GM12878 (cell line): ENCODE measurements around the gene SNRPA. TPM values are rescaled to one million over a fixed set of nuclear protein-coding genes. Genes with fewer than 3 reads are reported as not detected.
A peak's percentile ranks its signal among the peaks of the same experiment; 100 is the strongest.

Source experiments
- ATAC-seq: fragments of 200-7000 bp; cut with Tn5 transposase; 3 replicates; pipeline ENCODE4 v1.9.1; 2020; ENCODE audit warnings: mild to moderate bottlenecking, moderate library complexity
- BruUV-seq: library from RNA; stranded (reverse); fragments of 400-500 nt; replicated peaks from 2 replicates; lab custom pipeline; 2021; lab: Mats Ljungman, UMichigan
- CTCF ChIA-PET: fragments of 300-600 bp; sonication (Branson Sonifier 250); formaldehyde crosslinking; extraction: SDS; loops from one replicate; lab custom pipeline; 2021; ENCODE audit warnings: inconsistent platforms; lab: Yijun Ruan, JAX
- POLR2A ChIA-PET: fragments of 350-600 bp; formaldehyde crosslinking; extraction: SDS; loops from one replicate; lab custom pipeline; 2021; ENCODE audit warnings: inconsistent platforms; lab: Charles Lee
- RAD21 ChIA-PET: fragments of 300-600 bp; sonication (Branson Sonifier 250); formaldehyde crosslinking; loops from one replicate; lab custom pipeline; 2023; ENCODE audit warnings: antibody characterized with exemption; ENCODE audit not compliant: unreplicated experiment; lab: Charles Lee
- SMC1A ChIA-PET: fragments of 300-600 bp; sonication (Branson Sonifier 250); formaldehyde crosslinking; loops from one replicate; lab custom pipeline; 2023; ENCODE audit not compliant: unreplicated experiment, uncharacterized antibody; lab: Charles Lee
- DNase-seq: peaks from one replicate; pipeline ENCODE4 v3.0.0-alpha.2; 2011; ENCODE audit warnings: low read depth, low spot score
- FAIRE-seq: peaks from 3 replicates; lab custom pipeline; 2011; peaks lifted over from hg19 to GRCh38; lab: Jason Lieb, UNC
- H2AFZ ChIP-seq: 2 replicates; pipeline ENCODE4 v1.6.0; 2011; ENCODE audit warnings: low read depth, low read length, control low read depth; ENCODE audit not compliant: control insufficient read depth
- H3K27ac ChIP-seq: 2 replicates; pipeline ENCODE4 v1.5.1; 2011; ENCODE audit warnings: control low read depth; ENCODE audit not compliant: control insufficient read depth, insufficient read depth
- H3K27me3 ChIP-seq, 2 experiments: replicated peaks in 1 of 2; 2 replicates each; pipeline versions ENCODE4 v1.6.0 to v1.6.1; 2011; ENCODE audit warnings: low read length in 1 of 2; ENCODE audit not compliant: control insufficient read depth in 2 of 2, insufficient read depth in 2 of 2
- H3K36me3 ChIP-seq, 2 experiments: 2 replicates each; pipeline ENCODE4 v1.5.1; 2011; ENCODE audit warnings: low read length in 1 of 2; ENCODE audit not compliant: control insufficient read depth in 2 of 2, insufficient read depth in 2 of 2
- H3K4me1 ChIP-seq: 2 replicates; pipeline ENCODE4 v1.6.1; 2011; ENCODE audit warnings: mild to moderate bottlenecking, low read length, moderate library complexity, mixed read lengths; ENCODE audit not compliant: control insufficient read depth, insufficient read depth
- H3K4me2 ChIP-seq: 2 replicates; pipeline ENCODE4 v1.6.0; 2011; ENCODE audit warnings: control low read depth; ENCODE audit not compliant: control insufficient read depth, insufficient read depth
- H3K4me3 ChIP-seq: fragments of 200-600 bp; sonication (generic); 2 replicates; pipeline ENCODE4 v1.5.1; 2016
- H3K79me2 ChIP-seq: 2 replicates; pipeline ENCODE4 v1.6.0; 2011; ENCODE audit warnings: low read length; ENCODE audit not compliant: control insufficient read depth, insufficient read depth
- H3K9ac ChIP-seq: 2 replicates; pipeline ENCODE4 v1.8.0; 2011; ENCODE audit warnings: low read length, control low read depth, mixed read lengths; ENCODE audit not compliant: control insufficient read depth, insufficient read depth
- H3K9me3 ChIP-seq: replicated peaks from 3 replicates; pipeline ENCODE4 v1.5.1; 2011; ENCODE audit warnings: mild to moderate bottlenecking, low read length; ENCODE audit not compliant: control insufficient read depth, insufficient read depth
- H4K20me1 ChIP-seq: 2 replicates; pipeline ENCODE4 v1.6.0; 2011; ENCODE audit not compliant: control insufficient read depth, insufficient read depth
- HDGF ChIP-seq: fragments of 450-650 bp; IDR thresholded peaks from 2 replicates; pipeline ENCODE4 v1.6.1; 2016; ENCODE audit warnings: antibody characterized with exemption
- IKZF1 ChIP-seq: fragments of 450-650 bp; conservative IDR thresholded peaks from 2 replicates; pipeline ENCODE4 v1.6.1; 2017; ENCODE audit warnings: antibody characterized with exemption, mild to moderate bottlenecking
- IKZF2 ChIP-seq, 2 experiments: fragments of 450-650 bp; IDR thresholded peaks; 2 replicates each; pipeline ENCODE4 v1.6.1; 2017; ENCODE audit warnings: mild to moderate bottlenecking in 2 of 2, moderate library complexity in 2 of 2
- JUND ChIP-seq: IDR thresholded peaks from 2 replicates; pipeline ENCODE4 v1.6.1; 2012; ENCODE audit warnings: low read depth, mild to moderate bottlenecking, low read length, improper control_type of control experiment, moderate library complexity
- MTA2 ChIP-seq: fragments of 450-650 bp; IDR thresholded peaks from 2 replicates; pipeline ENCODE4 v1.6.1; 2016; ENCODE audit warnings: low read depth, mild to moderate bottlenecking, moderate library complexity
- POU2F2 ChIP-seq: IDR thresholded peaks from 3 replicates; pipeline ENCODE4 v1.6.1; 2011; ENCODE audit warnings: low read depth, mild to moderate bottlenecking, low read length, borderline replicate concordance
- RCOR1 ChIP-seq: conservative IDR thresholded peaks from 2 replicates; pipeline ENCODE4 v1.6.1; 2012; ENCODE audit warnings: low read depth, low read length, improper control_type of control experiment
- RFX5 ChIP-seq: IDR thresholded peaks from 2 replicates; pipeline ENCODE4 v1.6.1; 2011; ENCODE audit warnings: low read depth, low read length, improper control_type of control experiment
- SRF ChIP-seq, 2 experiments: IDR thresholded peaks; 2 replicates each; pipeline ENCODE4 v1.6.1; 2011; ENCODE audit warnings: low read depth in 2 of 2, low read length in 2 of 2, mild to moderate bottlenecking in 1 of 2, moderate library complexity in 1 of 2
- YBX1 ChIP-seq: fragments of 450-650 bp; IDR thresholded peaks from 2 replicates; pipeline ENCODE4 v1.6.1; 2016; ENCODE audit warnings: antibody characterized with exemption
- ZNF274 ChIP-seq: IDR thresholded peaks from one replicate; pipeline ENCODE4 v1.8.0; 2011; ENCODE audit not compliant: insufficient read length, insufficient read depth
- WGBS: methylation state at CpG from one replicate; pipeline ENCODE4 v1.1.6; 2016; ENCODE audit warnings: low lambda C conversion rate; ENCODE audit not compliant: insufficient replicate concordance, insufficient coverage; ENCODE audit errors: missing lambda C conversion rate; 5-methylcytosine and 5-hydroxymethylcytosine counted together
- in situ Hi-C: fragments of 300-500 bp; cut with MboI; formaldehyde crosslinking; loops from 9 replicates; pipeline ENCODE4 v1.14.3; 2018; ENCODE audit warnings: mixed read lengths
- intact Hi-C: fragments of 100-400 bp; cut with micrococcal nuclease; formaldehyde crosslinking; loops from one replicate; pipeline ENCODE4 v1.14.2; 2022; ENCODE audit not compliant: unreplicated experiment
- polyA plus RNA-seq, 11 experiments: library from polyadenylated mRNA; depleted of rRNA in 4 of 11; unstranded in 6 of 11; stranded (reverse) in 5 of 11; fragments of >200 nt; fragmentation: Nextera tagmentation in 4 of 11; fragmentation: Illumina TruSeq in 1 of 11; extraction: Ambion mirVana in 4 of 11; extraction: Trizol in 1 of 11; gene quantifications; 1 replicate in 1 of 11; 2 replicates in 10 of 11; pipeline versions ENCODE4 v1.2.1 to v1.2.3, GENCODE V29; 2011 to 2016; ENCODE audit warnings: inconsistent platforms in 2 of 11, missing spikeins in 2 of 11, low read depth in 1 of 11
- total RNA-seq, 4 experiments: library from RNA; depleted of rRNA in 3 of 4; stranded (reverse); fragments of >200 nt in 3 of 4; fragmentation: Illumina TruSeq in 1 of 4; extraction: Trizol in 1 of 4; gene quantifications; 2 replicates each; pipeline versions ENCODE4 v1.2.1 to v1.2.3, GENCODE V29; 2013 to 2021
- TF ChIP-seq, protein P1 (sequence below): fragments of 450-650 bp; IDR thresholded peaks from 2 replicates; pipeline ENCODE4 v1.6.1; 2016; ENCODE audit warnings: mild to moderate bottlenecking, moderate library complexity, borderline replicate concordance
- TF ChIP-seq, protein P2 (sequence below): fragments of 450-650 bp; IDR thresholded peaks from 2 replicates; pipeline ENCODE4 v1.6.1; 2017; ENCODE audit warnings: low read depth, mild to moderate bottlenecking, moderate library complexity
- TF ChIP-seq, protein P3 (sequence below): fragments of 450-650 bp; IDR thresholded peaks from 2 replicates; pipeline ENCODE4 v1.6.1; 2016; ENCODE audit warnings: mild to moderate bottlenecking
- TF ChIP-seq, protein P4 (sequence below): IDR thresholded peaks from 2 replicates; pipeline ENCODE4 v1.6.1; 2011; ENCODE audit warnings: mild to moderate bottlenecking, low read depth, low read length, moderate library complexity; ENCODE audit not compliant: insufficient replicate concordance

SNRPA gene
- total and polyA plus RNA-seq, 10 of the 15 experiments (the other 5 are each of a cell fraction or from before 2014, with no cell fraction given) = 14.8 to 299 (median 202) TPM

DNA sequence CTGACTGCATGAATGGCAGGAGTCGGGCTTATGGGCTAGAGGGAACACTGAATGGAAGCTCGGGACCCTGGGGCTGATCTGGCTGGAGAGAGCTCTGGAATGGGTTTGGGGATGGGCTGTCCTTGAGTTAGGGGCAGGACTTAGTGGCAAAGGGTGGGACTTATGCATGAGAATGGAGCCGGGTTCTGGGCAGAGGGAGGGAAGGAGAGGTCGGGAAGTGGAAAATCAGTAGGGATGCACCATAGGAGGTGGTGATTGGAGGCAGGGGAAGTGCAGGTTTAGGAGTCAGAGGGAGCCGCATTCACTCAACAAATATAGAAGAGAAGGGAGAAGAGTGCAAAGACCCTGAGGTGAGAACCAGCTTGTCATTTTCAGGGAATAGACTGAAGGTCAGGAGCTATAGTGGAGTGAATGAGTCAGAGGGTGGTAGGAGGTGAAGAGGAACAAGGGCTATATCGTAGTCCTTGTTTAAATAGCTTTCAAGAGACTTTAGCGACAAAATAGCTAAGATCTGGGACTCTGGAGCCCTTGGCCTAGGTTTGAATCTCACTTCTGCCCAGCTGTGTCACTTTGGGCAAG, 27.8 kb downstream of the SNRPA start:
- ATAC-seq = no peak
- Histone ChIP-seq H4K20me1 (no peaks in the 10 kb centered on the region), H3K4me1 (peaks cover 39% of the 10 kb centered on the region), H3K27ac (peak overlapping the region; percentile 100), H3K4me2 (peak overlapping the region; percentile 41), H3K79me2 (peaks cover 11% of the 10 kb centered on the region), H3K9ac (peak overlapping the region; percentile 96)
- RAD21 ChIA-PET = interaction anchor here (0.9 to 7.6 kb wide), 12 partner anchors 19 to 336 kb away, joined by 3 to 291 read pairs (median 16); partner anchors contain the start of genes ACTMAP, COQ8B, EGLN2 and ITPKC
- no peak for FAIRE-seq
- in situ Hi-C loops = no loop called here
- DNase-seq = no peak
- 0 out of 2 replicates have a peak, but pooled peaks have one; percentile 26 for TF ChIP-seq RCOR1
- TF ChIP-seq, protein P1, sequence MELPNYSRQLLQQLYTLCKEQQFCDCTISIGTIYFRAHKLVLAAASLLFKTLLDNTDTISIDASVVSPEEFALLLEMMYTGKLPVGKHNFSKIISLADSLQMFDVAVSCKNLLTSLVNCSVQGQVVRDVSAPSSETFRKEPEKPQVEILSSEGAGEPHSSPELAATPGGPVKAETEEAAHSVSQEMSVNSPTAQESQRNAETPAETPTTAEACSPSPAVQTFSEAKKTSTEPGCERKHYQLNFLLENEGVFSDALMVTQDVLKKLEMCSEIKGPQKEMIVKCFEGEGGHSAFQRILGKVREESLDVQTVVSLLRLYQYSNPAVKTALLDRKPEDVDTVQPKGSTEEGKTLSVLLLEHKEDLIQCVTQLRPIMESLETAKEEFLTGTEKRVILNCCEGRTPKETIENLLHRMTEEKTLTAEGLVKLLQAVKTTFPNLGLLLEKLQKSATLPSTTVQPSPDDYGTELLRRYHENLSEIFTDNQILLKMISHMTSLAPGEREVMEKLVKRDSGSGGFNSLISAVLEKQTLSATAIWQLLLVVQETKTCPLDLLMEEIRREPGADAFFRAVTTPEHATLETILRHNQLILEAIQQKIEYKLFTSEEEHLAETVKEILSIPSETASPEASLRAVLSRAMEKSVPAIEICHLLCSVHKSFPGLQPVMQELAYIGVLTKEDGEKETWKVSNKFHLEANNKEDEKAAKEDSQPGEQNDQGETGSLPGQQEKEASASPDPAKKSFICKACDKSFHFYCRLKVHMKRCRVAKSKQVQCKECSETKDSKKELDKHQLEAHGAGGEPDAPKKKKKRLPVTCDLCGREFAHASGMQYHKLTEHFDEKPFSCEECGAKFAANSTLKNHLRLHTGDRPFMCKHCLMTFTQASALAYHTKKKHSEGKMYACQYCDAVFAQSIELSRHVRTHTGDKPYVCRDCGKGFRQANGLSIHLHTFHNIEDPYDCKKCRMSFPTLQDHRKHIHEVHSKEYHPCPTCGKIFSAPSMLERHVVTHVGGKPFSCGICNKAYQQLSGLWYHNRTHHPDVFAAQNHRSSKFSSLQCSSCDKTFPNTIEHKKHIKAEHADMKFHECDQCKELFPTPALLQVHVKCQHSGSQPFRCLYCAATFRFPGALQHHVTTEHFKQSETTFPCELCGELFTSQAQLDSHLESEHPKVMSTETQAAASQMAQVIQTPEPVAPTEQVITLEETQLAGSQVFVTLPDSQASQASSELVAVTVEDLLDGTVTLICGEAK = no peak
- TF ChIP-seq YBX1 = 0 out of 2 replicates have a peak, but pooled peaks have one; percentile 40
- TF ChIP-seq, protein P2, sequence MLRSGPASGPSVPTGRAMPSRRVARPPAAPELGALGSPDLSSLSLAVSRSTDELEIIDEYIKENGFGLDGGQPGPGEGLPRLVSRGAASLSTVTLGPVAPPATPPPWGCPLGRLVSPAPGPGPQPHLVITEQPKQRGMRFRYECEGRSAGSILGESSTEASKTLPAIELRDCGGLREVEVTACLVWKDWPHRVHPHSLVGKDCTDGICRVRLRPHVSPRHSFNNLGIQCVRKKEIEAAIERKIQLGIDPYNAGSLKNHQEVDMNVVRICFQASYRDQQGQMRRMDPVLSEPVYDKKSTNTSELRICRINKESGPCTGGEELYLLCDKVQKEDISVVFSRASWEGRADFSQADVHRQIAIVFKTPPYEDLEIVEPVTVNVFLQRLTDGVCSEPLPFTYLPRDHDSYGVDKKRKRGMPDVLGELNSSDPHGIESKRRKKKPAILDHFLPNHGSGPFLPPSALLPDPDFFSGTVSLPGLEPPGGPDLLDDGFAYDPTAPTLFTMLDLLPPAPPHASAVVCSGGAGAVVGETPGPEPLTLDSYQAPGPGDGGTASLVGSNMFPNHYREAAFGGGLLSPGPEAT = peak; percentile 45; the same call in 1 of the 2 replicates
- peak; percentile 62 for TF ChIP-seq IKZF1
- TF ChIP-seq IKZF2 (IDR thresholded peaks at IDR 0.05) = peak; percentile 65 to 68
- TF ChIP-seq, protein P3, sequence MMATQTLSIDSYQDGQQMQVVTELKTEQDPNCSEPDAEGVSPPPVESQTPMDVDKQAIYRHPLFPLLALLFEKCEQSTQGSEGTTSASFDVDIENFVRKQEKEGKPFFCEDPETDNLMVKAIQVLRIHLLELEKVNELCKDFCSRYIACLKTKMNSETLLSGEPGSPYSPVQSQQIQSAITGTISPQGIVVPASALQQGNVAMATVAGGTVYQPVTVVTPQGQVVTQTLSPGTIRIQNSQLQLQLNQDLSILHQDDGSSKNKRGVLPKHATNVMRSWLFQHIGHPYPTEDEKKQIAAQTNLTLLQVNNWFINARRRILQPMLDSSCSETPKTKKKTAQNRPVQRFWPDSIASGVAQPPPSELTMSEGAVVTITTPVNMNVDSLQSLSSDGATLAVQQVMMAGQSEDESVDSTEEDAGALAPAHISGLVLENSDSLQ = peak; percentile 96; the same call in 1 of the 2 replicates
- no peak for TF ChIP-seq SRF (IDR thresholded peaks at IDR 0.05; ENCODE audit: low read depth in 2 of 2, low read length in 2 of 2)
- no peak for TF ChIP-seq ZNF274
- TF ChIP-seq JUND = no peak
- TF ChIP-seq, protein P4, sequence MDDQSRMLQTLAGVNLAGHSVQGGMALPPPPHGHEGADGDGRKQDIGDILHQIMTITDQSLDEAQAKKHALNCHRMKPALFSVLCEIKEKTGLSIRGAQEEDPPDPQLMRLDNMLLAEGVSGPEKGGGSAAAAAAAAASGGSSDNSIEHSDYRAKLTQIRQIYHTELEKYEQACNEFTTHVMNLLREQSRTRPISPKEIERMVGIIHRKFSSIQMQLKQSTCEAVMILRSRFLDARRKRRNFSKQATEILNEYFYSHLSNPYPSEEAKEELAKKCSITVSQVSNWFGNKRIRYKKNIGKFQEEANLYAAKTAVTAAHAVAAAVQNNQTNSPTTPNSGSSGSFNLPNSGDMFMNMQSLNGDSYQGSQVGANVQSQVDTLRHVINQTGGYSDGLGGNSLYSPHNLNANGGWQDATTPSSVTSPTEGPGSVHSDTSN = peak; percentile 88
- peak; percentile 34; the same call in 1 of the 3 replicates for TF ChIP-seq POU2F2
- 0 out of 2 replicates have a peak, but pooled peaks have one; percentile 4 for TF ChIP-seq RFX5
- TF ChIP-seq HDGF = peak; percentile 6; the same call in 1 of the 2 replicates
- TF ChIP-seq MTA2 = 0 out of 2 replicates have a peak, but pooled peaks have one; percentile 17
- TF ChIP-seq, all 136 proteins: peak for 11
- ChIA-PET CTCF (interaction anchor here (1.3 to 4.6 kb wide), 8 partner anchors 8 to 1105 kb away, joined by 4 to 72 read pairs (median 16); partner anchors contain the start of genes ACTMAP, COQ8B, EGLN2 and ITPKC), POLR2A (interaction anchor here (0.6 to 8.1 kb wide), 26 partner anchors 8 to 1464 kb away, joined by 3 to 331 read pairs (median 8); partner anchors contain the start of genes ACTMAP, COQ8B, EGLN2 and HNRNPUL1), SMC1A (interaction anchor here (0.8 to 11.2 kb wide), 15 partner anchors 10 to 115 kb away, joined by 3 to 256 read pairs (median 7); partner anchors contain the start of genes ACTMAP, EGLN2, NUMBL and SNRPA)
- intact Hi-C loops = loop anchor here (1.0 kb wide), 1 partner anchor 62 kb away; the partner anchor contains the start of gene COQ8B
- WGBS = 3% methylated on average over 7 of the region's 7 CpGs
- peak overlapping the region; percentile 88 for H2AFZ ChIP-seq
- no peaks in the 10 kb centered on the region for H3K36me3 ChIP-seq
- no peaks in the 10 kb centered on the region for H3K9me3 ChIP-seq
- no peaks in the 10 kb centered on the region for H3K27me3 ChIP-seq
- H3K4me3 ChIP-seq = peak overlapping the region; percentile 65
- no TSS peak for BruUV-seq
